Measurements from ENCODE around the gene MAPK9. TPM values are rescaled to one million over a fixed set of nuclear protein-coding genes. Genes with fewer than 3 reads are reported as not detected.

Gene MAPK9
- total RNA-seq, 1 donor from 2014 or later, result 47.4 TPM

DNA sequence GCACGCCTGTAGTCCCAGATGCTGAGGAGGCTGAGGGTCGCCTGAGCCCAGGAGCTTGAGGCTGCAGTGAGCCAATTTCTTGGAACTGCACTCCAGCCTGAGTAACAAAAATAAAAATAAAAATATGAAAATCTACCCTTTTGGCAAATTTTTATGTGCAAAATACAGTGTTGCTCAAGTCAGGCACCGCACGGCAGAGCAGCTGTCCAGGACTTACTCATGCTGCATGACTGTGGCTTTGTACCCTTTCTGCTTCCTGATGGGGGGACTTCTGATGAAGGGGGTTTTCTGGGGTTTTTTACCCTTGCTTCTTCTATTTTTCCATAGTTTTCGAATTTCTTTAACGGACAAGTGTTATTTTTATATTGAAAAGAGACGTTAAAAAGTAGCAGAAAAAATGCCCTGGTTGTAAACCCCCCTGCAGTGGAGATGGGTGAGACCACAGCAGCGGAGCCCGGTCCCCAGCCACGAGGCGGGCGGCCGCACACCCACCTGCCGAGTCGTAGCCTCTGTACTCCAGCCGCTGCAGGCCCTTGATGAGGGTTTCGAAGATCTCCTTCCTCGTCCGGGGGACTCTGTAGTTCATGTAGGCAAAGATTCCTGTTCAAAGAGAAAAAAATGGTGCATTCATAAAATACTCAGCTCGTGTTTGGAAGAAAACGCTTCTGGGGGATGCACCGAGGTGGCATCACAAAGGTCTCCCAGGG is 46.3 kb upstream of the MAPK9 start:
- Mint-ChIP-seq H3K36me3 (ENCODE audit: unreplicated experiment) (no peaks in the 10 kb centered on the region), H3K4me3 (ENCODE audit: unreplicated experiment) (no peak overlapping the region), H3K4me1 (ENCODE audit: low read depth, unreplicated experiment) (peaks cover 2% of the 10 kb centered on the region), H3K27me3 (ENCODE audit: unreplicated experiment) (peaks cover 8% of the 10 kb centered on the region), H3K27ac (ENCODE audit: unreplicated experiment) (no peak overlapping the region), H3K9me3 (ENCODE audit: unreplicated experiment) (no peaks in the 10 kb centered on the region)
- TF ChIP-seq, protein P1, sequence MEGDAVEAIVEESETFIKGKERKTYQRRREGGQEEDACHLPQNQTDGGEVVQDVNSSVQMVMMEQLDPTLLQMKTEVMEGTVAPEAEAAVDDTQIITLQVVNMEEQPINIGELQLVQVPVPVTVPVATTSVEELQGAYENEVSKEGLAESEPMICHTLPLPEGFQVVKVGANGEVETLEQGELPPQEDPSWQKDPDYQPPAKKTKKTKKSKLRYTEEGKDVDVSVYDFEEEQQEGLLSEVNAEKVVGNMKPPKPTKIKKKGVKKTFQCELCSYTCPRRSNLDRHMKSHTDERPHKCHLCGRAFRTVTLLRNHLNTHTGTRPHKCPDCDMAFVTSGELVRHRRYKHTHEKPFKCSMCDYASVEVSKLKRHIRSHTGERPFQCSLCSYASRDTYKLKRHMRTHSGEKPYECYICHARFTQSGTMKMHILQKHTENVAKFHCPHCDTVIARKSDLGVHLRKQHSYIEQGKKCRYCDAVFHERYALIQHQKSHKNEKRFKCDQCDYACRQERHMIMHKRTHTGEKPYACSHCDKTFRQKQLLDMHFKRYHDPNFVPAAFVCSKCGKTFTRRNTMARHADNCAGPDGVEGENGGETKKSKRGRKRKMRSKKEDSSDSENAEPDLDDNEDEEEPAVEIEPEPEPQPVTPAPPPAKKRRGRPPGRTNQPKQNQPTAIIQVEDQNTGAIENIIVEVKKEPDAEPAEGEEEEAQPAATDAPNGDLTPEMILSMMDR (IDR thresholded peaks at IDR 0.05; ENCODE audit: partially characterized antibody, unreplicated experiment), result no peak
- DNase-seq, result no peak

DNA sequence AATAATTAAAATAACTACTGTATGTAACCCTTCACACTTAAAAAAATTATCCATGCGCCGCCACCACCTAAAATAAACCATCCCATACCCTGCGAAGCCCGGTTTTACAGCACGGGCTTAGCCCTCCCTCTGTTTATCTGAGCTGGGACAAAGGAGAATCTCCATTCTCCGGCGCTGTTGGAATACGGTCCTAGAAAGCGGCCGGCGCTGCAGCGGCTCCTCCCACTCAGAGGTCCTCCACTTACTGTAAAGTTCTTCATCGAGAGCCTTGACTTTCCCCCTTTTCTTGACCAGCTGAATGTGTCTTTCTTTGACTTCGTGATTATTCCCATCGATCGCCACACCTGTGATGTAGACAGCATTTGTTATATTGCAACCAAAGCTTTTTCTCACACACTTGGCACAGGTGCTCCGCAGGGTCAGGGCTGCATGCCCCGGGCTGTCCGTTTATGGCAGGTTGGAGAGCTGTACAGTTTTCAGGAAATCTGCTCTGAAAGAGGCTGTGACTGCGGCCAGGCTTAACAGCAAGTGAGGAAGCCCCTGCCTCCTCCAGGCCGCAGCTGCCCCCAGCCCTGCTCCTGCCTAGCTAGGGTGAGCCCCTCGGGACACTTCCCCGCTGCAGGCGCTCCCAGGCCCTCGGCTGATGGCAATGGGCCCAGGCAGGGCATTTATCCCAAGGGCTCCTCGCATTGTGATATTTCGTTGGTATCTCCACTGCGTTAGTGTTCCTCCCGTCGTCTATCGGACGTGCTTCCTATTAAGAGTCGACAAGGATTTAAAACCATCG is 44.5 kb upstream of the MAPK9 start:
- Mint-ChIP-seq H3K27me3 (ENCODE audit: unreplicated experiment) (peaks cover 8% of the 10 kb centered on the region), H3K4me3 (ENCODE audit: unreplicated experiment) (no peak overlapping the region), H3K9me3 (ENCODE audit: unreplicated experiment) (no peaks in the 10 kb centered on the region), H3K4me1 (ENCODE audit: low read depth, unreplicated experiment) (peaks cover 2% of the 10 kb centered on the region), H3K27ac (ENCODE audit: unreplicated experiment) (peak overlapping the region; percentile 5), H3K36me3 (ENCODE audit: unreplicated experiment) (no peaks in the 10 kb centered on the region)
- TF ChIP-seq, protein P1 (IDR thresholded peaks at IDR 0.05; ENCODE audit: partially characterized antibody, unreplicated experiment), result no peak
- DNase-seq, result peak; percentile 66

DNA sequence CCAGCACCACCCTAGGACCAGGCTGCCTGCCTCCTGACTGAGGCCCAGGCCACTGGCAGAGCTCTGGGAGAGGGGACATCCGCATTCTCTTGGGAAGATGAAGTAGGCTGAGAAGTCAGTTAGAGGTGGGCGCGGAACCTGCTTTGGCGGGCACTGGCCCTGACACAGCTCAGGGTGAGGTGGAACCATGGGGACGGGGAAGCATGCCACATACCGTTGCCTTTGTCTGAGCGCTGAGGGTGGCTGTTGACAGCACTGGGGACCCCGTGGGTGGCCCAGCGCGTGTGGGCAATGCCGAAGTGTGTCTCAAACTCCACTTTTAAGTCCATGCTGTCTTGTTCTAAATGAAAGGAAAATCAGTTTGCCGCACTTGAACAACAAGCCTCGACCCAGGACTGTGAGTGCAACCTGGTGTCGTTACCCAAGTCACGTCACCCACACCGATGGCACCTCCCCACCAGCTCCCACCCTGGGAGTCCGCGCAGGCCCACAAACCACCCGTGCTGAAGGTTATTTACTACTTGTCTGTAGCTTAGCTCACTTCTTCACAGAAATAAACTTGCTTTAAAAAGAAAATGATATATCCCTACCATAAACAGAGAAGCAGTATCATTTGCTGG is 43.8 kb upstream of the MAPK9 start:
- Mint-ChIP-seq H3K4me1 (ENCODE audit: low read depth, unreplicated experiment) (peaks cover 2% of the 10 kb centered on the region), H3K9me3 (ENCODE audit: unreplicated experiment) (no peaks in the 10 kb centered on the region), H3K4me3 (ENCODE audit: unreplicated experiment) (no peak overlapping the region), H3K36me3 (ENCODE audit: unreplicated experiment) (no peaks in the 10 kb centered on the region), H3K27ac (ENCODE audit: unreplicated experiment) (no peak overlapping the region), H3K27me3 (ENCODE audit: unreplicated experiment) (peaks cover 6% of the 10 kb centered on the region)
- no peak for DNase-seq
- TF ChIP-seq, protein P1 (IDR thresholded peaks at IDR 0.05; ENCODE audit: partially characterized antibody, unreplicated experiment), result no peak

DNA sequence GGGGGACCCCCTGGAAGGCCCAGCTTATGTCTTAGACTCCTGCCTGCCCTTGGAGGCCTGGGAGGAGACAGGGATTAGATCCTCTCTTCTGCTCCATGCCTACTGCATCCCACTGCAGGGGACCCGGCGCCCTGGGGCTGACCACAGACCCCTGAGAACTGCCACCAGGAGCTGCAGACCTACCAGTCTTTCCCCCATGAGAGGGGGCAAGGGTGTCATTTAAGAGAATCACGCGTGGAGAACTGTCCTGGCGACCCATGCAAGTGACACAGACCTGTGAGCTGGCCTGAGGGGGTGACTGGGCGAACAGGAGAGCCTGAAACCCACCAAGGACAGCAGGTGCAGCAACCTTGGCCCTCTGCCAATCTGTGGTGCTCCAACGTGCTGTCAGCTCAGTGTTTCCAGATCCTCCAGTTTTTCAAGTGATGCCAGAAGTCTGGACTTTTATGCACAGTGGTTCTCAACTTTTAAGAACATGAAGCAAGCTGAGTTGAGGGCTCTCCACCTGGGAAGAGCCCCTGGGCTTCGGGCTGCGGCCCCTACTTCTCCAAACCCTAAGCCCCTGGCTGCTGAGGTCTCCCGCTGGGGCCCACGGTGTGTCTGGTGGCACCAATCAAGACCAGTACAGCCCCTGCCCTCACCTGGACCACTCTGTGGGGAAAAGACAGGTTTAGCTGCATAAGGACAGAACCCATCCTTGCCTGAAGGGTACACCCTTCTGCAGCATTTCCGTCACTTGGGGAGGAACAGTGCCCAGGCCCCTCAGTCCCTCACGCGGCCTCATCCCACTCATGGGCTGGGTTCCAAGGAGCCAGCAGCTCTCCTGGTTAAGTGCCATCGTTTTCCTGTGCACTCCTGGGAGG is 43.1 kb upstream of the MAPK9 start:
- no peak overlapping the region for H3K4me3 Mint-ChIP-seq (ENCODE audit: unreplicated experiment)
- no peak overlapping the region for H3K27ac Mint-ChIP-seq (ENCODE audit: unreplicated experiment)
- DNase-seq, result no peak
- H3K36me3 Mint-ChIP-seq (ENCODE audit: unreplicated experiment), result no peaks in the 10 kb centered on the region
- H3K4me1 Mint-ChIP-seq (ENCODE audit: low read depth, unreplicated experiment), result peaks cover 2% of the 10 kb centered on the region
- TF ChIP-seq, protein P1 (IDR thresholded peaks at IDR 0.05; ENCODE audit: partially characterized antibody, unreplicated experiment), result no peak
- H3K9me3 Mint-ChIP-seq (ENCODE audit: unreplicated experiment), result no peaks in the 10 kb centered on the region
- H3K27me3 Mint-ChIP-seq (ENCODE audit: unreplicated experiment), result peaks cover 6% of the 10 kb centered on the region
